ENCODE results near the gene MYO16. TPM values are rescaled to one million over a fixed set of nuclear protein-coding genes. Genes with fewer than 3 reads are reported as not detected.

MYO16 gene
- total RNA-seq, 1 donor from 2014 or later, result 0.24 TPM

DNA sequence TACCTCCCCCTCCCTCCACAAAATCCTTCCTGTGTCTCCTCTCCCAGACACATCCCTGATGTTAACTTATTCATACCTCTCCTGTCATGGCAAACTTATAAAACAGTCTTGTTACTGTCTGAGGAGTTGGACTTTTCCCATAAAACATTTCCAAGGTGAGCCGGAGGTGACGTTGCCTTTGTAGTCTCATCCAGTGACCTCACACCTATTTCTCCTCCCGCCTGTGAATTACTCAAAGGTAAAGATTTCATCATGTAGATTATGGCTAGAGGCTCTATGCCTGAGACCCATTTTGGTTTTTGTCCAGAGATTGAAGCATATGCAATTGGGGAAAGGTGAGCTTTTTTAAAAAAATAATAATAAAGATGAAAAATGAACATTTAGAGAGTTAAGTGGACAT is 529.0 kb downstream of the MYO16 start:
- H3K4me1 ChIP-seq, result peaks cover 21% of the 10 kb centered on the region
- H3K9me3 ChIP-seq, result no peaks in the 10 kb centered on the region
- intact Hi-C loops (cut with DNase I), result no loop called here

DNA sequence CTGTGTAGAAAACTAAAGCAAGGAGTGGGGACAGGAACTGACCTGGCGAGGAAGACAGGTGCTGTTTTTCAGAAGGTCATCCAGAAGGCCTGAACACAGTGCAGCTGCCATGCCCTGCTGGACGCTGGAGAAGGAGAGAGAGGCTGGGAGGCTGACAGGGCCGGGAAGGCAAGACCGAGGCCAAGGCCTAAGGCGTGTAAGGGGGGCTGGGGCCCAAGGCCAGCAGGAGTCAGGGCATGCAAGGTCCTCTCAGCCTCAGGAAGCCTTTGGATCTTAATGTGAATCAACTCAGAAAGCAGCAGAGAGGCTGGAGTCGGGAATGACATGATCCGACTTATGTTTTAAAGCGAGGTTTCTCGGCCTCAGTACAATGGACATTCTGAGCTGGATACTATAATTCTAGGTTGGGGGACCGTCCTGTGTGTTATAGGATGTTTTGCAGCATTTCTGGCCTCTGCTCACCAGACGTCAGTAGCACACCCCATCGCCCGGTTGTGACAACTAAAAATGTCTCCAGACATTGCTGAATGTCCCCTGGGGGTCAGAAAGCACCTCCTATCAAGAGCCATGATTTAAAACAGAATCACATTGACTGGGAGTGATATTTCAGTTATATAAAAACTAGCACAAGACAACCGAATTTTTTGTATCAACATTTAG is 530.4 kb downstream of the MYO16 start:
- no peak for ATAC-seq
- intact Hi-C loops (cut with DNase I), result no loop called here
- no peaks in the 10 kb centered on the region for H3K36me3 ChIP-seq
- H3K4me1 ChIP-seq, result peaks cover 15% of the 10 kb centered on the region
- H3K27ac ChIP-seq, result no peak overlapping the region
- no peaks in the 10 kb centered on the region for H3K27me3 ChIP-seq (ENCODE audit: low read depth)
- TF ChIP-seq, protein P1, sequence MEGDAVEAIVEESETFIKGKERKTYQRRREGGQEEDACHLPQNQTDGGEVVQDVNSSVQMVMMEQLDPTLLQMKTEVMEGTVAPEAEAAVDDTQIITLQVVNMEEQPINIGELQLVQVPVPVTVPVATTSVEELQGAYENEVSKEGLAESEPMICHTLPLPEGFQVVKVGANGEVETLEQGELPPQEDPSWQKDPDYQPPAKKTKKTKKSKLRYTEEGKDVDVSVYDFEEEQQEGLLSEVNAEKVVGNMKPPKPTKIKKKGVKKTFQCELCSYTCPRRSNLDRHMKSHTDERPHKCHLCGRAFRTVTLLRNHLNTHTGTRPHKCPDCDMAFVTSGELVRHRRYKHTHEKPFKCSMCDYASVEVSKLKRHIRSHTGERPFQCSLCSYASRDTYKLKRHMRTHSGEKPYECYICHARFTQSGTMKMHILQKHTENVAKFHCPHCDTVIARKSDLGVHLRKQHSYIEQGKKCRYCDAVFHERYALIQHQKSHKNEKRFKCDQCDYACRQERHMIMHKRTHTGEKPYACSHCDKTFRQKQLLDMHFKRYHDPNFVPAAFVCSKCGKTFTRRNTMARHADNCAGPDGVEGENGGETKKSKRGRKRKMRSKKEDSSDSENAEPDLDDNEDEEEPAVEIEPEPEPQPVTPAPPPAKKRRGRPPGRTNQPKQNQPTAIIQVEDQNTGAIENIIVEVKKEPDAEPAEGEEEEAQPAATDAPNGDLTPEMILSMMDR (IDR thresholded peaks at IDR 0.05), result no peak
- no peaks in the 10 kb centered on the region for H3K9me3 ChIP-seq
- H3K4me3 ChIP-seq, result no peak overlapping the region
- DNase-seq, result no peak

More for the DNA sequence above, 529.0 kb downstream of the MYO16 start:
- TF ChIP-seq, protein P1 (IDR thresholded peaks at IDR 0.05), result no peak
- Histone ChIP-seq H3K36me3 (no peaks in the 10 kb centered on the region), H3K4me3 (no peak overlapping the region), H3K27me3 (ENCODE audit: low read depth) (no peaks in the 10 kb centered on the region), H3K27ac (no peak overlapping the region)
- ATAC-seq, result no peak
- no peak for DNase-seq

DNA sequence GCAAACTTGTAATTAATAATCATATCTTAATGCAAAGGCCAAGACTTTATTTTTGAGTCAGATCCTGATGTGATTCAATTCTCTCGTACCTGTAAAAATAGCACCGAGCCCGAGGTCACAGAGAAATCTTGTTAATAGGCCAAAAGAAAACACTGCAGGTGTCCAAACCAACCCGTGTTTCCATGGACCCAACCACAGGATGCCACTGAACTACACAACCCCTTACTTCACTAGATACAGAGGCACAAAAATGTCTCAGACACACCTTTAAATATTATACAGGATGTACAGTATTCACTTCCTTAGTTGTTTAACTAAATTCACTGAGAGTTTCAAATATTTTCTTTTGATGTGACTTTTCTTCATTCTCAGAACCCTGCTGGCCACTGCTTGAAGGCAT is 530.9 kb downstream of the MYO16 start:
- intact Hi-C loops (cut with DNase I), result no loop called here
- Histone ChIP-seq H3K9me3 (no peaks in the 10 kb centered on the region), H3K27ac (no peak overlapping the region)

DNA sequence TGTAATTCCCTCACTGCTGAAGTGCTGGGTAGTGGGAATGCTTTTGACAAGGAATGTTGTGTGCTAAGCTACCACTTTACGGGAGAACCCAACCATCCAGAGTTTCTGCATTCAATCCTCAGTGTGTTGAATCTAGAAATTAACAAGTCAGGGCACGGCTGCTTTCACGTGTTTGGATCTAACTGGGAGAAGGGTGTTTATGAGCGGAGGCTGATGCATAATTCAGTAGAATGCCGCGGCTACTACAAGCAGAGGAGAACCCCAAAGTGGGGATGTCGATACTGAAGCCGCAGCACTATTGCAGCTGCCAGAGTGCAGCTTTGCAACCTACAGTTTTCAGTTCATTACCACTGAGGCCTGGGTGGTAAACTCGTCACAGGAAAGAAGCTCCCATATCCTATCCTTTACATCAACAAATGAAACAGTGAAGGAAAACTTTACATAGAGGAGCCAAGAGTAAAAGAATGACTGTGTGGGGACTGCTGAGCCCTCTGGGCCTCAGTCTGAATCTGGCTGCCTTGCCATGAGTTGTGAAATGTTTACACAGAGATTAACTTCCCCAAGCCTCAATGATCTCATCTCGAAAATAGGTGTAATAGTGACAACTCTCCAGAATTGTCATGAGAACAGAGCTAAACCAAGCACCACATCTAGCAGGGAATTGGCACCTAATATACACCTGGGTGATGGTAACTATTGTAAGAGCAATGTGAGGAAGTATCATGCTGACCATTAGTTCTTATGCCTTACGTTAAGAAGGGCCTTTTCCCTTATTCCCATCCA is 531.7 kb downstream of the MYO16 start:
- Histone ChIP-seq H3K4me1 (peaks cover 6% of the 10 kb centered on the region), H3K9me3 (no peaks in the 10 kb centered on the region), H3K36me3 (no peaks in the 10 kb centered on the region), H3K4me3 (no peak overlapping the region), H3K27ac (no peak overlapping the region), H3K27me3 (ENCODE audit: low read depth) (no peaks in the 10 kb centered on the region)
- TF ChIP-seq, protein P1 (IDR thresholded peaks at IDR 0.05), result no peak
- no peak for DNase-seq
- intact Hi-C loops (cut with DNase I), result no loop called here
- no peak for ATAC-seq

More for the DNA sequence above, 530.9 kb downstream of the MYO16 start:
- no peak for DNase-seq
- no peaks in the 10 kb centered on the region for H3K36me3 ChIP-seq
- H3K4me1 ChIP-seq, result peaks cover 12% of the 10 kb centered on the region
- no peak overlapping the region for H3K4me3 ChIP-seq
- TF ChIP-seq, protein P1 (IDR thresholded peaks at IDR 0.05), result no peak
- no peak for ATAC-seq
- H3K27me3 ChIP-seq (ENCODE audit: low read depth), result no peaks in the 10 kb centered on the region

DNA sequence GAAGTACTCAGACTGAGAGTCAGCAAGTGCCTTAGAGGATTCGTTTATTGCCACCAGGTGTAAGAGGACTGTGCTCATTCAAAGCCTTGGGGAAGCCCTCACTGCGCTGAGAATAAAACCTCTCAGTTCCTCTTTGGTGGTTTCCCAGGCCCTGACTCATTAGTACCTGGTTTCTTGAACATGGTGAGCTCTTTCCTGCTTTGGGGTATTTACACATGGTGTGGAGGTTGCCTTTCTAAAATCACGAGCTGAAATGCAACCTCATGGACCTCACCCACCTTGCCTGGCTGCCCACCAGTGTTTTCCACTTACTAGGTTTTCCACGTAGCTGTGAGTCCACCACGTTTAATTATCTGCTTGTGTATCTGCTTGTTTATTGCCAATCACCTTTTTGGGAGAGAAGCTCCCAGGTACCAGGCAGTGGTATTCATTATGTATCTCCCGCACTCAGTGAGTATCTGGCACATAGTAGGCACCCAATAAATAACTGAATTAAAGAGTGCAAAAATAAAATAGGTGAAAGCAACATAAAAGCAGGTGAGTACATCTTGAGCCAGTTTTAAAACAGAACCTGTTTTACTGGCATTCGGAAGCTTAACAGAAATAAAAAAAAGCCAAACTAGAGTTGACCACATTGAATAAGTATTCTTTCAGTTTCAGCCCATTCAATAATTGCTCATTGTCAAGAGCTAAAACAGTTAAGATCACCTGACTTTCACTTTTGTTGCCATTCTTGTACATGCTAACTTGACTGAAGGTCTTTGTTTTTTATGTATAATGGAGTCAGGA is 533.0 kb downstream of the MYO16 start:
- no peaks in the 10 kb centered on the region for H3K27me3 ChIP-seq (ENCODE audit: low read depth)
- no peak for DNase-seq
- H3K4me1 ChIP-seq, result peaks cover 6% of the 10 kb centered on the region
- TF ChIP-seq, protein P1 (IDR thresholded peaks at IDR 0.05), result no peak
- peak; percentile 28 to 67 for ATAC-seq
- H3K9me3 ChIP-seq, result no peaks in the 10 kb centered on the region
- no peaks in the 10 kb centered on the region for H3K36me3 ChIP-seq
- intact Hi-C loops (cut with DNase I), result no loop called here
- no peak overlapping the region for H3K27ac ChIP-seq
- no peak overlapping the region for H3K4me3 ChIP-seq
